LNCaP clone FGC (cell line): ENCODE results near the gene SIGLEC10.

Experiments used
- DNase-seq: peaks from one replicate; pipeline ENCODE4 v3.0.0-alpha.2; 2011; ENCODE audit warnings: low read depth
- H3K4me3 ChIP-seq: 2 replicates; pipeline ENCODE4 v1.5.1; 2011; ENCODE audit warnings: mild to moderate bottlenecking, low read depth, low read length, control low read depth
- TF ChIP-seq, protein P1 (sequence below): IDR thresholded peaks from 2 replicates; pipeline ENCODE4 v1.5.1; 2012; ENCODE audit warnings: mild to moderate bottlenecking; ENCODE audit not compliant: control insufficient read depth, insufficient read depth; ENCODE audit errors: extremely low read depth

The SIGLEC10 gene

DNA sequence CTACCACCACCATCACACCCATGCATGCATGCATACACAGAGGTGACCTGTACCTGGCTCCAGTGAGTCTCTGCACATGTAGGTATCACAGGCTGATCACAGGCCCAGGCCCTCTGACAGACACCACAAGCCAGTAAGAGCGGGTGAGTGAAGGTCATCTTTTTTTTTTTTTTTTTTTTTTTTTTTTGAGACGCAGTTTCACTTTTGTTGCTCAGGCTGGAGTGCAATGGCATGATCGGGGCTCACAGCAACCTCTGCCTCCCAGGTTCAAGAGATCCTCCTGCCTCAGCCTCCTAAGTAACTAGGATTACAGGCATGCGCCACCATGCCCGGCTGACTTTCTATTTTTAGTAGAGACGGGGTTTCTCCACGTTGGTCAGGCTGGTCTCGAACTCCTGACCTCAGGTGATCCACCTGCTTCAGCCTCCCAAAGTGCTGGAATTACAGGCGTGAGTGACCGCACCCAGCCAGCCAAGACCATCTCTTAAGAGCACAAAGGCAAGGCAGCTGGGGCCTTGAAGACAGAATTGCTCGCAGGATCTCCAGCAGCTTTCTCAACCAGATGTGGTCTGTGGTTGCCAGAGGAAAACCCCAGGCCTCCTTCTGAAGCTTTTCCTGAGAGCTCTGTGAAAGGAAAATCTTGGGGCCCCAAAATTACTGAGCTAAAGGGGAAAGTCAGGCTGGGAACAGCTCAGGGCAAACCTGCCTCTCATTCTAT, 41.8 kb downstream of the SIGLEC10 start:
- DNase-seq, result no peak
- TF ChIP-seq, protein P1, sequence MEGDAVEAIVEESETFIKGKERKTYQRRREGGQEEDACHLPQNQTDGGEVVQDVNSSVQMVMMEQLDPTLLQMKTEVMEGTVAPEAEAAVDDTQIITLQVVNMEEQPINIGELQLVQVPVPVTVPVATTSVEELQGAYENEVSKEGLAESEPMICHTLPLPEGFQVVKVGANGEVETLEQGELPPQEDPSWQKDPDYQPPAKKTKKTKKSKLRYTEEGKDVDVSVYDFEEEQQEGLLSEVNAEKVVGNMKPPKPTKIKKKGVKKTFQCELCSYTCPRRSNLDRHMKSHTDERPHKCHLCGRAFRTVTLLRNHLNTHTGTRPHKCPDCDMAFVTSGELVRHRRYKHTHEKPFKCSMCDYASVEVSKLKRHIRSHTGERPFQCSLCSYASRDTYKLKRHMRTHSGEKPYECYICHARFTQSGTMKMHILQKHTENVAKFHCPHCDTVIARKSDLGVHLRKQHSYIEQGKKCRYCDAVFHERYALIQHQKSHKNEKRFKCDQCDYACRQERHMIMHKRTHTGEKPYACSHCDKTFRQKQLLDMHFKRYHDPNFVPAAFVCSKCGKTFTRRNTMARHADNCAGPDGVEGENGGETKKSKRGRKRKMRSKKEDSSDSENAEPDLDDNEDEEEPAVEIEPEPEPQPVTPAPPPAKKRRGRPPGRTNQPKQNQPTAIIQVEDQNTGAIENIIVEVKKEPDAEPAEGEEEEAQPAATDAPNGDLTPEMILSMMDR, result no peak
- no peak overlapping the region for H3K4me3 ChIP-seq

DNA sequence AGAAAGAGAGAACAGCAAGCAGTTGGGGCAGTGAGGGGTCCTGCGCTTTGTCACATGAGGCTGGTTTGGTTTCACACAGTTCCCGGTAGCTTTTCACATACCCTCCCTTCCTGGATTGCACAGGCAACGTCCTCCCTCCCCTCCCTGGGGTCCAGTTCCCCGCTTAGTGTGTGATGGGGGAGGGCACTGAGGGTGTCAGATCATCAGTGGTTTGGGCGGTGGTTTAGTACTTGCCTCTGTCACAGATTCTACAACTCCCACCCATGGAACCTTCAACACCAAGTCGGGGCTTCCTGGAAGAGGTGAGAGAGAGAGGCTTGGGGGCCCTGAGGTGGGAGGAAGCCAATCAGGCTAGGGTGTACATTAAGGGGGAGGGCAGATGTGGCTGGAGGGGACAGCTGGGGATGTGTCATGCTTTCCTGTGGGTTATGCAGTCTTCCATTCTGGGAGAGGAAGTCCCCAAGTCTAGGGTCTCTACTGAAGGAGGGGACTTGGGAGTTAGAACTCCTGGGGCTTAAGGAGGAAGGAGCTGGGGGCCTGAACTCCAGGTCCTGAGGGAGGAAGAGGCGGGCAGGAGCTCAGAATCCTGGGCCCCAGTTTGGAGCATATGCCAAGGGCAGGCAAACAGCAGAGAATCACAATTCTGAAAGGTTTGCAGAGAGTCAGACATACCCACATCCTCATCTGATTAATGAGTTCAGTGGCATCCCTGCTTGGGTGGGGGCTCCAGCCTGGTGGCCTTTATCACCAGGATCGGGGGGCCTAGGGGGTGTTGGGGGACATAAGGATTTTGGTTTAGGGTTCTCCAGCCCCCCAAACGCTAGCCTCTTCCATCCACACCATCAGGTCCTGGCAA, 44.6 kb downstream of the SIGLEC10 start, which contains the start of gene NKG7:
Gene NKG7, minus strand, starts transcription at position 6 of the 856 bp plus-strand sequence. CDS start 119 bp downstream, outside the sequence.
- no peak within 1 kb of the TSS for H3K4me3 ChIP-seq
- no peak for DNase-seq
- TF ChIP-seq, protein P1, result no peak

DNA sequence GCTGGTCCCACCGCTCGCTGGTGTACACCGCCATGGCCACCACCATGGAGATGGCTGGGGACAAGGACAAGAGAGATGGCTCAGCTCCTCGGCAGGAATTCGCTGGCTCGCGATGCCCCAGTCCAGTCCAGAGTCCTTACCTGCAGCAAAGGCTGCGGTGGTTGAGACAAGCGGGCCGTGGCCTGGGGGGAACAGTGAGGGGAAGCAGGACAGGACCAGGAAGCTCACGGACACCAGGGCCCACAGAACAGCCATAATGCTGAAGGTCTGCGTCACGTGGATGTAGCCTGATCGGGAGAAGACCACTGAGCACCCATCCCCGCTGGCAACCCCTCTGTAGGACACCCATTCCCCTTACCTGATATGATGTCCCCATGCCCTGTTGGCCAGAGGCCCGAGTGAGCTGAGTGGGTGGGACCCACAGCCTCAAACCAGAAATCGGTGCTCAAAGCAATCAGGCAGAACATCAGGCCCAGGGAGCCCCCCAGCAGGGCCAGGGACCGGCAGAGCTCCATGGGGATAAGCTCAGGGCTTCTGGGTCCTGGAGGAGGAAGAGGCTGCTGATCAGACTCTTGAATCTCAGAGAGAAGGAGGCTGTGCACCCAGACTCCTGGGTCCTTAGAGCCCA, 45.3 kb downstream of the SIGLEC10 start:
- H3K4me3 ChIP-seq, result no peak overlapping the region

DNA sequence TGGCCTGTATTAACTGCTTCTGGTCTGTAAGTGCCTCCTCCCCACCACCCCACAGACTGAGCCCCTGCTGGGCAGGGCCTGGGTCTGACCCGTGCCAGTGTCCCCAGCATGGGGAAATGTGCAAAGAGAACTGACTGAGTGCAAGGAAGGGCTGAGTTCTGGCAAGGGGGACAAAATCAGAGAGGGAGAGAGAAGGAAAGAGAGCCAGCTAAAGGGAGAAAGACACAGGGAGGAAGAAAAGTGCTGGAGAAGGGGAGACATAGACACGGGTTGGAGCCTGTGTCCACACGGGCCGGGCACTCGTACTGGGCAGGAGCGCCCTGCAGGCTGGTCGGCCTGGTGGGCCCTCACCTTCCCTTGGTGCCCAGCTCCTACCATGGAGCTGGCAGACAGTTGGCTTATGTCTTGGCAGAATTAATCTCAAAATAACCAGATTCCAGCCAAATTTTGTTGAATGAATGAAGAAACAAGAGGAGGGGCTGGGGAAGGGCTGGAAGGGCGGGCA, 46.2 kb downstream of the SIGLEC10 start:
- no peak for DNase-seq
- TF ChIP-seq, protein P1, result no peak

More for the DNA sequence above, 45.3 kb downstream of the SIGLEC10 start:
- TF ChIP-seq, protein P1, result no peak
- DNase-seq, result no peak

DNA sequence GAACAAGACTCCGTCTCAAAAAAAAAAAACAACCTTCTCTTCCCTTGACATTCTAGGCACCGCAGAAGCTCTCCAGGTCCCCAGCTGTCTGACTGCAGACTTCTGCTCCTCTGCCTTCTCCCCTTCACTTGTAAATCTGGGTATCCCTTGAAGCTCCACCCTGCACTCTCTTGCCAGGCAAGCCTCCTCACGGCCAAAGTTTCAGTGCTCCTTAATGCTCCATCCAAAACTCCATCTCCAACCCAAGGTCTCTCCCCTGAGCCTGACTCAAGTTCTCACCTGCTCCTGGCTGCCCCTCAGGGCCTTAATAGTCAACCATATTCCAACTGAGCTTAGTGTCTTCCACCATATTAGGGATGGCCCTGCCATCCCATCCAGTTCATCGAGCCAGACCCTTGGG, 47.2 kb downstream of the SIGLEC10 start:
- no peak overlapping the region for H3K4me3 ChIP-seq
- no peak for DNase-seq
- TF ChIP-seq, protein P1, result no peak

More for the DNA sequence above, 46.2 kb downstream of the SIGLEC10 start:
- no peak overlapping the region for H3K4me3 ChIP-seq

DNA sequence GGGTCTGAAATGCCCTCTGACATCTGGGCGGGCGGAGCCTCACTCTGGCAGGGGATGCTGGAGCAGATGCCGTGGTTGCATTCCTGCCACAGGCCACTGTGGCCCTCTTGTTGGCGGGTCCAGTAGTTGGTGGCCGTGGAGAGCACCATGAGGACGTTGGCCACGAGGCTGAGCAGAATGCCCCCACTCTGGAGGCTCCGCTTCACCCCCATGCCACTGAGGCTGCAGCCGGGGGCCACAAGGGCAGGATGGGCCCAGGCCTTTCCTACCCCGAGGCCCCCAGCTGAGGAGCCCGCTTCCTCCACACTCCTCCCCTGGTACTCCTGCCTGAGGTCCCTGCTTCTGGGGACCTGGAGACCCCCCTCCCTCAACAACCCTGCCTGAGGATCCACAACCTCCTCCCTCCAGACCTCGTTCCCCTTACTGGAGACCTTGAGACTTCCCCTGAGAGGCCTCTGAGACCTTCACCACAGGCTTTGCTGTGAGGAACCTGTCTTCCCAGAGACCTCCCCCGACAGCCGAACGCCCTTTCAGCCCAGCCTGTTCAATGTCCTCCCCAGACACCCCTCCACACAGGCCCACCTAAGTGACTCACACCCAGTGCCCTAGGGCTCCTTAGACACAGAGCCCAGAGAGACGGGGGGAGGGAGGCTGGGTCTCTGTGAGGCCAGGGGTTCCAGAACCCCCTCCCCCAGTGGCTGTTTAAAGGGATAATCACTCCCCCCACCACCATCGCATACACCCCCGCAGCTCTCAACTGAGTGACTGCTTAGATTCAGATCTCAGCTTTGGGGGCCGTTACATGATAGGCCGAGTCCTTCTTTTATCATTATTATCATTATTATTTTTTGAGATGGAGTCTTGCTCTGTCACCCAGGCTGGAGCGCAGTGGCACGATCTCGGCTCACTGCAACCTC, 48.8 kb downstream of the SIGLEC10 start, which contains the start of gene CLDND2:
Gene CLDND2, minus strand, starts transcription at position 638 of the 917 bp plus-strand sequence. Its CDS starts 426 bp downstream, at position 212.
- TF ChIP-seq, protein P1, result no peak
- no peak for DNase-seq

More for the DNA sequence above, 48.8 kb downstream of the SIGLEC10 start, which contains the start of gene CLDND2:
- H3K4me3 ChIP-seq, result peak within 1 kb of the TSS; percentile 93
